OCI-LY3 (cell line): Measurements from ENCODE around the gene SLMAP.

Experiments
- H2AFZ ChIP-seq: fragments of 200-600, 300-600 bp; shearing (Covaris generic); 2 replicates; pipeline ENCODE4 v1.6.0; 2014; ENCODE audit warnings: antibody characterized with exemption, low read depth, low read length
- H3K27ac ChIP-seq: fragments of 200-600, 300-600 bp; sonication (generic); 2 replicates; pipeline ENCODE4 v1.5.1; 2014; ENCODE audit warnings: mild to moderate bottlenecking, low read length, moderate library complexity, mixed read lengths
- H3K27me3 ChIP-seq: fragments of 200-600, 300-600 bp; sonication (generic); 2 replicates; pipeline ENCODE4 v1.6.1; 2014; ENCODE audit warnings: low read depth, low read length, mixed read lengths
- H3K36me3 ChIP-seq: fragments of 200-600, 300-600 bp; sonication (generic); replicated peaks from 2 replicates; pipeline ENCODE3; 2014; ENCODE audit warnings: low read depth, low read length, mixed read lengths
- H3K4me1 ChIP-seq: fragments of 300-600, 200-600 bp; sonication (generic); 2 replicates; pipeline ENCODE4 v1.6.1; 2014; ENCODE audit warnings: low read length, mixed read lengths
- H3K4me2 ChIP-seq: fragments of 200-600, 300-600 bp; sonication (generic); 2 replicates; pipeline ENCODE4 v1.6.1; 2014; ENCODE audit warnings: low read length, mixed read lengths
- H3K4me3 ChIP-seq: fragments of 300-600, 200-600 bp; sonication (generic); 2 replicates; pipeline ENCODE4 v1.5.1; 2014; ENCODE audit warnings: antibody characterized with exemption, mild to moderate bottlenecking, low read length, moderate library complexity
- H3K79me2 ChIP-seq: fragments of 300-600, 200-600 bp; shearing (Covaris generic); 2 replicates; pipeline ENCODE4 v1.6.1; 2014; ENCODE audit warnings: mild to moderate bottlenecking, low read length, mixed read lengths
- H3K9ac ChIP-seq: fragments of 300-600, 200-600 bp; shearing (Covaris generic); 2 replicates; pipeline ENCODE4 v1.6.0; 2014; ENCODE audit warnings: mild to moderate bottlenecking, low read length, moderate library complexity
- H3K9me3 ChIP-seq: fragments of 200-600, 300-600 bp; shearing (Covaris generic); 2 replicates; pipeline ENCODE4 v1.6.1; 2014; ENCODE audit warnings: low read length, mixed read lengths; ENCODE audit not compliant: insufficient read depth
- H4K20me1 ChIP-seq: fragments of 200-600, 300-600 bp; sonication (generic); 2 replicates; pipeline ENCODE4 v1.6.1; 2016; ENCODE audit warnings: low read length, mixed read lengths; ENCODE audit not compliant: insufficient read depth
- EZH2phosphoT487 ChIP-seq: fragments of 200-600 bp; shearing (Covaris generic); IDR thresholded peaks from 2 replicates; pipeline ENCODE4 v1.6.1; 2018; ENCODE audit warnings: antibody characterized with exemption, mixed run types, low read depth
- TF ChIP-seq, protein P1 (sequence below): fragments of 200-600, 300-600 bp; sonication (generic); IDR thresholded peaks from 2 replicates; pipeline ENCODE4 v1.5.1; 2014; ENCODE audit warnings: antibody characterized with exemption, low read length, low read depth

SLMAP gene

DNA sequence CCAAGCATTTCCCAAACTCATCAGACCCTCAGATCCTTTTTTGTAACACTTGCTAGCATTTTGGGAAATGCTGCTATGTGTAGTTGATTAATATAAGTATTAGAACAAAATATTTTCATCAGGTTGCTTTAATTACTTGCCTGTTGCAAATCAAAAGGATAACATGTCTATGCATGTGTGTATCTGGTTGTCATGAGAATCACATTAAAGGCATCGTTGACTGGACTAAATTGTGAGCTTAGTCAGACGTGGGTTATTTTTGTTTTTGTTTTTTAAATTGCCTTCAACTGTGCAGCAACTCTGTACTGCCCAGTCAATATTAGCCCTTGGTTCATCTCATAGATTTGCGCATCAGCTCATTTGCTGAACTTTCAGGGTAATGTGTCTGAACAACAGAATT is 81.6 kb downstream of the SLMAP start:
- TF ChIP-seq EZH2phosphoT487, result no peak
- TF ChIP-seq, protein P1, sequence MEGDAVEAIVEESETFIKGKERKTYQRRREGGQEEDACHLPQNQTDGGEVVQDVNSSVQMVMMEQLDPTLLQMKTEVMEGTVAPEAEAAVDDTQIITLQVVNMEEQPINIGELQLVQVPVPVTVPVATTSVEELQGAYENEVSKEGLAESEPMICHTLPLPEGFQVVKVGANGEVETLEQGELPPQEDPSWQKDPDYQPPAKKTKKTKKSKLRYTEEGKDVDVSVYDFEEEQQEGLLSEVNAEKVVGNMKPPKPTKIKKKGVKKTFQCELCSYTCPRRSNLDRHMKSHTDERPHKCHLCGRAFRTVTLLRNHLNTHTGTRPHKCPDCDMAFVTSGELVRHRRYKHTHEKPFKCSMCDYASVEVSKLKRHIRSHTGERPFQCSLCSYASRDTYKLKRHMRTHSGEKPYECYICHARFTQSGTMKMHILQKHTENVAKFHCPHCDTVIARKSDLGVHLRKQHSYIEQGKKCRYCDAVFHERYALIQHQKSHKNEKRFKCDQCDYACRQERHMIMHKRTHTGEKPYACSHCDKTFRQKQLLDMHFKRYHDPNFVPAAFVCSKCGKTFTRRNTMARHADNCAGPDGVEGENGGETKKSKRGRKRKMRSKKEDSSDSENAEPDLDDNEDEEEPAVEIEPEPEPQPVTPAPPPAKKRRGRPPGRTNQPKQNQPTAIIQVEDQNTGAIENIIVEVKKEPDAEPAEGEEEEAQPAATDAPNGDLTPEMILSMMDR, result no peak
- peaks cover 5% of the 10 kb centered on the region for H3K36me3 ChIP-seq
- H2AFZ ChIP-seq, result no peak overlapping the region
- no peaks in the 10 kb centered on the region for H3K9me3 ChIP-seq
- 0 out of 2 replicates have a peak, but pooled peaks cover 11% of the 10 kb centered on the region for H4K20me1 ChIP-seq
- H3K27me3 ChIP-seq, result no peaks in the 10 kb centered on the region
- H3K4me3 ChIP-seq, result no peak overlapping the region
- H3K9ac ChIP-seq, result no peak overlapping the region
- H3K27ac ChIP-seq, result no peak overlapping the region
- peaks cover 9% of the 10 kb centered on the region for H3K4me1 ChIP-seq
- no peak overlapping the region for H3K4me2 ChIP-seq
- H3K79me2 ChIP-seq, result peaks cover 4% of the 10 kb centered on the region; the same call in 1 of the 2 replicates

DNA sequence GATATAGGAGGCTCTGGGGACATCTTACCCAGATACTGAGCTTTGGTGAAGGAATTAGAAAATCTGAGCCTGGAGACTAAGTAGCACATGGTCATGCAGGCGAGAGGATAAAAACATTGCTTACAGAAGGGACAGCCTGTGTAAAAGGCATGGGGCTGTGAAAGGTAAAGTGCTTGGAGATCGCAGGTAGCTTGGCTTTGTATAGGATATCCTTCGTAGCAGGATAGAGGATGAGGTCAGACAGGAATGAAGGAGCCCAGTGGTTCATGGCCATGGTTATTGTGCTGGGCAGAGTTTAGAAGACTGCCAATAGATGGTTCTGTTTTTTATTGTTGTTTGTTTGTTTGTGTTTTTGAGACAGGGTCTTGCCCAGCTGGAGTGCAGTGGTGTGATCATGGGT is 82.5 kb downstream of the SLMAP start:
- TF ChIP-seq EZH2phosphoT487, result no peak
- TF ChIP-seq, protein P1, result no peak
- Histone ChIP-seq H3K79me2 (peaks cover 4% of the 10 kb centered on the region; the same call in 1 of the 2 replicates), H3K4me3 (no peak overlapping the region), H3K27ac (no peak overlapping the region), H3K9me3 (no peaks in the 10 kb centered on the region), H2AFZ (no peak overlapping the region), H3K27me3 (no peaks in the 10 kb centered on the region), H3K4me2 (no peak overlapping the region), H4K20me1 (0 out of 2 replicates have a peak, but pooled peaks cover 11% of the 10 kb centered on the region), H3K4me1 (peaks cover 9% of the 10 kb centered on the region), H3K9ac (no peak overlapping the region), H3K36me3 (no peaks in the 10 kb centered on the region)

DNA sequence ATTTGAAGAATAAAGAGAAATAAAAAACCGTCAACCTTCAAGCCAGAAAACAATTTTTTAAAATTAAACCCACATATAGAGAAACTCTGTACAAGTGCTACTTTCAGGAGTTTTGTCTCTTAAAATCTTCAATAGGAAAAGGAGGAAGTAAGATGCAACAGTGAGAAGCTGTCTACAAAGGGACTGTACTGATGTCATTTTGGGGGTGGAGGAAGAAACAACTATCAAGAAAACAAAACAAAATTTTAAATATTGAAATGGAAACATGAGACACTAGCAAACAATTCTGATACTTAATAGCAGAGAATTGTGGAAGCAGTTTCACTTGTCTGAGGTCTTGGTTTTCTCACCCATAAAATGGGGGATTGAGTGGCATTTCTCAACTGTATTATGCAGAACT is 84.4 kb downstream of the SLMAP start:
- H3K9me3 ChIP-seq, result no peaks in the 10 kb centered on the region
- no peak overlapping the region for H3K4me2 ChIP-seq
- peaks cover 9% of the 10 kb centered on the region for H3K4me1 ChIP-seq
- H4K20me1 ChIP-seq, result 0 out of 2 replicates have a peak, but pooled peaks cover 11% of the 10 kb centered on the region
- H3K27me3 ChIP-seq, result no peaks in the 10 kb centered on the region
- no peak overlapping the region for H2AFZ ChIP-seq
- TF ChIP-seq, protein P1, result no peak
- TF ChIP-seq EZH2phosphoT487, result no peak
- no peak overlapping the region for H3K9ac ChIP-seq
- H3K36me3 ChIP-seq, result no peaks in the 10 kb centered on the region
- no peak overlapping the region for H3K4me3 ChIP-seq
- H3K27ac ChIP-seq, result no peak overlapping the region
- H3K79me2 ChIP-seq, result peaks cover 4% of the 10 kb centered on the region; the same call in 1 of the 2 replicates

DNA sequence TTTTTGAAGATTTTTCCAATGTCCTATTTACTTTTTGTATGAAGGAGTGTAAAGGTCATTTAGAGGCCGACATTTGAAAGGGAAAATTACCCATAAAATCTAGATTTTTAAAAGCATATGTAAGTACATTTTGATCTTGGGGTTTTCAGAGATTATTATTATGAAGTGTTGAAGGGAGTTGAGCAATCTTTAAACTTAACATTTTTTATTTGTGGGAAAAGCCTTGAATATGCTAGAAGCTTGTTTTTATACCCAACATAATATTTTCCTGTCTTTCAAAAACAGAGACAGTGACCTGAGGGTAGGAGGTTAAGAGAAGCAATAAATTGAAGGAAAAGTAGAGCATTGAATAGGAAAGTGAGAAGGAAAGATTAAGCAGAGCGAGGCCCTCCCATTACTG is 85.7 kb downstream of the SLMAP start:
- Histone ChIP-seq H3K79me2 (peaks cover 4% of the 10 kb centered on the region; the same call in 1 of the 2 replicates), H3K4me1 (peaks cover 9% of the 10 kb centered on the region), H3K4me2 (no peak overlapping the region), H3K27ac (no peak overlapping the region), H3K9ac (no peak overlapping the region), H3K36me3 (no peaks in the 10 kb centered on the region), H3K4me3 (no peak overlapping the region), H2AFZ (no peak overlapping the region), H3K9me3 (no peaks in the 10 kb centered on the region), H4K20me1 (0 out of 2 replicates have a peak, but pooled peaks cover 11% of the 10 kb centered on the region), H3K27me3 (no peaks in the 10 kb centered on the region)
- no peak for TF ChIP-seq EZH2phosphoT487
- TF ChIP-seq, protein P1, result no peak
